NCI-H146 treated with DMSO at 0.1 percent for 48 hours (cell line): ENCODE data around the gene ATAD1.

Experiments used
- DNase-seq: peaks from one replicate; lab custom pipeline; 2025; ENCODE audit not compliant: unreplicated experiment; lab: John Stamatoyannopoulos, UW

ATAD1 gene

DNA sequence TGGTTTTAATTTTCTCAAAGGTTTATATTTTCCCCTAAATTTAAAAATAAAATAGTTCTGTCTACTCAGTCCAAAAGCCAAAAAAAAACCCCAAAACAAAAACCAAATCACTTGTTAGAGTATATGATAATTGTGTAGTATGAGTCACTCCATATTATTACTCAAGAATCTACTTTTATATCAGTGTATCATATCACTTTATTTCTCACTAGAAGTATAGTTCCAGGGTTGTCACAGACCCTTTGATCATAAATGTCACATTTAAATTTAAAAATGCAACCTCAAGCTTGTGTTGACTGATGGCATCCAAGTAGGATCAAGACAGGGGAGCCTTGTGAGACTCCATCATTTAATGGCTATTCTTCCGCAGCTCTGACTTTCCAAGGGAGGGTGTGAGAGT lies 97.4 kb downstream of the ATAD1 start:
- DNase-seq = no peak

DNA sequence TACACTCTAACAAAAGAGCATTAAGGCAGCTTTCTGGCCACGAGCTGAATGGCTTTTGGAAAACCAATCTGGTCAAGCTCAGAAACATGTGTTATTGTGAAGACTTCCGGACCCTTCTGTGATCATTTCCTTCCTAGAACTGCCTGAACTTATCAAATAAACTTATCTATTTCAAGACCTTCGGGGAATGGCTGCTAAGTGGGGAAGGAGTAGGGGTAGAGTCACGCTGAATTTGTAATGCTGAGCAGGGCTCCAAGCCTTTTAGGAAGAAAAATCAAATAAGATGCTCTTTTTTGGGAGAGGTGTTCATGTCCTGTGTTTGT lies 101.7 kb downstream of the ATAD1 start:
- DNase-seq = no peak

DNA sequence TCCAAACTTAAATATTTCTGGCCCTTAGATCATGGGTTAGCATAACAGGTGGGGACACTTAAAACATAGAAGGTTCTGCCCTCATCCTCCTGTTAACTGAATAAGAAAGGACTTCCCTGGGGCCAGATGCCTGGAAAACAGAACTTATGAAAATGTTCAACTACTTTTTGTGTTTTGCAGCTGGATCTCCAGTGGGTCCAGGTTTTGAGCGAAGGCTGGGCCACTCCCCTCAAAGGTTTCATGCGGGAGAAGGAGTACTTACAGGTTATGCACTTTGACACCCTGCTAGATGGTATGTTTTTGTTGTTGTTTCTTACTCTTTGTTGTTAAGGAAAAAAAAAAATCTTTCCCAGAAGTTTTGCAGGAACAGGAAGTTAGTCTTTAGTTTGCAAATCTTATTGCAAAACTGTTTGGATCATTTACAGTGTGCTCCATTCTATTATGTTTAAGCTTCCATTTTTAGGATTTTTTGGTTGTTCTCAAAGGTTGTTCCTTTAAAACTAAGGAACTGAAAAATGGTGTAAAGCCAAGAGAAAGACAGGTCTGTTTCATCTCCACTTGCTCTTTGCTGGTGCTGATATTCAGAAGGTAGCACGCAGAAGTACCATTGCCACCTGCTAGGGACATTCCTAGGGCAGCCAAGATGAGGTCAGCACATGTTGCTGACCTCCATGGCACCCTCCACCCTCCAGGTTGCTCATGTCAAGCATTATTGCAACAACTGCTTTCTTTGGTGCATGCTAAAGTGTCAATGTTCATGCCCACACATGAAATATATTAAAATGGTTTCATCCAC lies 102.3 kb downstream of the ATAD1 start:
- DNase-seq = no peak

DNA sequence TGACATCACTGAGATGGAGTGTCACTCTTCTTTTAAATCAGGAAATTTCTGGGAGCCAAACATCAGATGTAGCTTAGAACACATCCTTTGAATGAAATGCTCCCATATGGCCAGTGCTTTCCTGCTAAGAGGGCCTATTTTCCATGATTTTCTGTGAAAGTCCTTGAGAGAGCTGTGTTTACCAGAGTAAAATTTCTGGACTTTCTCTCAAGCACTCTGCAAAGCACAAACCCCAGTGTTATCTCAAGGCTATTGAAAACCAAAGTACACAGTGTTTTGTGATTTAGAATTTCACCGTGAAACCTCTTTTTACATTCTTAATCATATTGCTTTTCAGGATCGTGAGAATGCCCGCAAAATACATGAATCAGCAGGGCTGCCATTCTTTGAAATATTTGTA lies 104.3 kb downstream of the ATAD1 start:
- no peak for DNase-seq

DNA sequence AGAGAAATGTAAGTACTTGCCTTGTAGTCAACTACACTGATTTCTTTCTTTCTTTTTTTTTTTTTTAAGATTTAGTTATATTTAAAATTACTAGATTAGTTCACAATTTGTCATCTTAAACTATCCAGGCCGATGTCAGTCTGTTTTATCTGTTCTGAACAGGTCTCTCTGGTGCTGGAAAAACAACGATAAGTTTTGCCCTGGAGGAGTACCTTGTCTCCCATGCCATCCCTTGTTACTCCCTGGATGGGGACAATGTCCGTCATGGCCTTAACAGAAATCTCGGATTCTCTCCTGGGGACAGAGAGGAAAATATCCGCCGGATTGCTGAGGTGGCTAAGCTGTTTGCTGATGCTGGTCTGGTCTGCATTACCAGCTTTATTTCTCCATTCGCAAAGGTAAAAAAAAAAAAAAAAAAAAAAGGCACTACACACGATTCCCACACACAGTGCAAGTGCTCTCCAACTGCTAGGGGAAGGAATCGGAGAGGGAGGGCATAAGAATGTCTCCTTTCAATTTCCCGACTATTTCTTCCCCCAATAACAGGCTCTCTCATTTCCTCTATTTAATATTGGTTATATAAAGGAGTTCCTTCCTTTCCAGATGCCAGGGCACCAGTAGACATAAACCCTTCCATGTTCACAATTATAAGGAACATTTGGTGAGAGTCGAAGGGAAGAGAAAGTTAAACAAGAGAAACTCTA lies 105.0 kb downstream of the ATAD1 start:
- no peak for DNase-seq

DNA sequence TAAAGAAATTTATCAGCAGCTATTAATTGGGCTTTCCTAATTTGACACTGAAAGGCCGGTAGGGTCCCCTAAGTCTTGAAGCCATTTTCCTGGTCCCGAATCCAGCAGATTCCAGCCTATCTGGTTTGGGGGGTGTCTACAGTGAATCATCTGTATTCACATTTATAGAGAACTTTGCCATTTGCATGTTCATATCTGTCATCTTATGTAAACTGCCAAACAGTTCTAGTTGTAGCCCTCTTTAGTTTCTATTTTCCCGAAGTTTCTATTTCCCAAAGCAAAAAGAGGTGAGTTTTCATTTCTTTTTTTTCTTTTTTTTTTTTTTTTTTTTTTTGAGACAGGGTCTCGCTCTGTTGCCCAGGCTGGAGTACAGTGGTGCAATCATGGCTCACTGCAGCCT lies 110.8 kb downstream of the ATAD1 start:
- no peak for DNase-seq

DNA sequence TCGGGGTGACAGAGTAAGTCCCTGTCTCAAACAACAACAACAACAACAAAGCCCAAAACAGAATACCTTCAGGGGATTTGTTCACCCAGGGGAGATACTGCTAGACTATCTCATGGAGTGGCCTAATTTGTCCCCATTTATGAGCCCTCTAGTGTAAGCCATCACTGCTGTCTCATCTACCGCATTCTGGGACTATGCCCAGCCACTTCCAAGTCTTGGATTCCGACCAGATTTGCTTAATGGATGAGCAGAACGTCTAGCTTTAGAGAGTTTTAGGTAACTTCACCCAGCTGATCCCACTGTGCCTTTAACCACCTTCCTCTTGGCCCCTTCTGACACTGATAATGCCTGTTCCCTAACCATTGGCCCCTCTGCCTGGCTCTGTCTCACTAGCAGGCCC lies 111.3 kb downstream of the ATAD1 start:
- DNase-seq = no peak

DNA sequence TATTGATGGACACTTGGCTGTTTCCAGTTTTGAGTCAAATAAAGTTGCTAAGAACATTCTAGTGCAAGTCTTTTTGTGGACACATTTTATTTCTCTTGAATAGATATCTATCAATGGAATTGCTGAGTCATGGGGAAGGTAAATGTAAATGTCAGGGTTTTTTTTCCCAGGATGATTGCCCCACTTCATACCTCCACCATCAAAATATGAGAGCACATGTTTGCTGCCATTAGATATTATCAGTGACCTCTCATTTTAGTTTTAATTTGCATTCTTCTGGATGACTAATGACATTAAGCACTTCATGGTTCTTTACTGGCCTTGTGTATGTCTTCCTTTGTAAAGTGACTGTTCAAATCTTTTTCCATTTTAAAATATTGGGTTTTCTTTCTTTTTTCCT lies 112.7 kb downstream of the ATAD1 start:
- DNase-seq = no peak

DNA sequence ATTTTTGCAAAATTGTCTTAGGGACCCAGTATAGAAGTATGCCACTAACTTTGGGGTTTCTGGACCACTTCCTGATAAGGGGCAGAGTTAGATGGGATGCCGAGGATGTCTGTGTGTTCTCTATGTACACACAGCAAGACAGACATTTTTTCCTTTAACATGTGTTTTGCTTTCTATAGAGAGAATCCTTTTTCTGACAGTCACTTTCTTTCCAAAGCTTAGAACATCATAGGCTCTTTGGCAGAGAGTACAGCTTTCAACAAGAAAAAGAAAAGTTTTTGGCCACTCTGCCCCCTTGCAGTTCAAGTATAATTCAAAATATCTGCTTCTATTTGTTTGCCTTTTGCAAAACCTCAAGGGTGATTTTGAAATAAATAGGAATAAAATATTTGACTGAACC lies 114.3 kb downstream of the ATAD1 start:
- DNase-seq = no peak

DNA sequence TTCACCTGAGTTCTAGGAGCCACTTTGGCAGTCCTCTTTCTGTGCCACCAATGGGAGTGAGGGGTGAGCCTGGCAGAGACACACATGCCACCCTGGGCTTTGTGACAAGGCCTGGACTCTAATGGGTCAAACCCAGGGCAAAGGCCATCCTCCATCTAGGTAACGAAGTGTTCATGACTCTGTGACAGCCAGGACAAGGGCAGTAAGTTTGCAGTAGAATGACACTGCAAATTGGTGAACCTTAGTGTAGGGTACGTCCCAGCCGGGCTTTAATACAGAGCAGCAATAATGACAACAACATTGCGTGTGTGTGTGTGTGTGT lies 115.1 kb downstream of the ATAD1 start:
- DNase-seq = no peak

DNA sequence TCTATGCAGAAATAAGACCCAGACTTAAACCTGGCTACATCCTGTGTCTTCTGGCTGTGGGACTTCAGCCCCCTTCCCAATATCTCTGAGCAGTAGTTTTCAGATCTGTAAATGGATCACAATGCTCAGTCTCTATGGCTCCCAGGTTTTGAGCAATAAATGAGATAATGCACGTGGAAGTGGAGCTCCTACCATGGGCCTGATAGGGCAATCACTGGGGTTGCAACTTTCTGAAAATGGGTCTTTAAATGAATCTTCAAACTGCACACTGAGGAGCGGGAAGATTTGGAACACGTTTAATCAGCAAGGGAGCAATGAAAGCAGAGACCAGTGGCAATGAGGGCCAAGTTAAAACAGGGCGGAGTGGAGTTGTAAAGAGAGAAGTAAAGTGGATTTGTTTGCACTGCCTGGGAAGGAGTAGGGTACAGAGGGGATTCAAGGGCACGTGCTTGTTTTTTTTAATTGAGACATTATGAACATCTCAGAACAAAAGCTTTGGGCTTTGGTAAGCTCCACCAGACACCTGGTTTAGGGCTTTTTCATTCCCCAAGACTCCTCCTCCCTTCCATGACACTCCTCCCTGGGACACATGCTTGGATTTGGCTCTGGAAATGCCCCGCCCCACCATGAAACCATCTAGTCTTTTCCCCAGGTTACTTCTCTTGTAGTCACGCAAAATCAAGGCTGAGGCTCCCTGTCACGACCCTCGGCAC lies 115.6 kb downstream of the ATAD1 start:
- DNase-seq = no peak
